K562 (cell line): ENCODE data around the gene BRPF1. TPM values are rescaled to one million over a fixed set of nuclear protein-coding genes. Genes with fewer than 3 reads are reported as not detected.

Experiments used
- BDP1 ChIP-seq: IDR thresholded peaks from 3 replicates; pipeline ENCODE4 v1.6.1; 2011; ENCODE audit not compliant: insufficient read length, insufficient read depth
- CREB1 ChIP-seq, 2 experiments: sonication (generic) in 1 of 2; formaldehyde crosslinking in 1 of 2; IDR thresholded peaks; 2 replicates each; pipeline versions ENCODE4 v1.6.1 to v1.8.0; 2012 to 2022; ENCODE audit warnings: inconsistent platforms in 1 of 2, mild to moderate bottlenecking in 1 of 2, missing genetic modification reagents in 1 of 2, moderate library complexity in 1 of 2
- ESRRB ChIP-seq: fragments of 250-450 bp; sonication (Bioruptor Pico); IDR thresholded peaks from 2 replicates; pipeline ENCODE4 v1.5.0; 2020; ENCODE audit warnings: mild to moderate bottlenecking, moderate library complexity, borderline replicate concordance
- GATAD2A ChIP-seq: fragments of 450-650 bp; IDR thresholded peaks from 2 replicates; pipeline ENCODE4 v1.6.1; 2017
- ID3 ChIP-seq, 2 experiments: fragments of 250-450 bp in 1 of 2; fragments of 450-650 bp in 1 of 2; sonication (Bioruptor Pico) in 1 of 2; IDR thresholded peaks; 2 replicates each; pipeline versions ENCODE4 v1.6.1 to v1.8.0; 2016 to 2021; ENCODE audit warnings: mild to moderate bottlenecking in 2 of 2, moderate library complexity in 2 of 2, missing compliant biosample characterization in 1 of 2, missing genetic modification characterization in 1 of 2
- IRF1 ChIP-seq: sonication (generic); formaldehyde crosslinking; IDR thresholded peaks from 2 replicates; pipeline ENCODE4 v1.8.0; 2022; ENCODE audit warnings: missing genetic modification reagents, mild to moderate bottlenecking, borderline replicate concordance
- KLF6 ChIP-seq: fragments of 250-450 bp; sonication (Bioruptor Pico); IDR thresholded peaks from 2 replicates; pipeline ENCODE4 v1.4.0; 2020; ENCODE audit warnings: mild to moderate bottlenecking, moderate library complexity, borderline replicate concordance
- MAZ ChIP-seq, 2 experiments: fragments of 450-650 bp in 1 of 2; sonication (generic) in 1 of 2; formaldehyde crosslinking; IDR thresholded peaks in 1 of 2; conservative IDR thresholded peaks in 1 of 2; 2 replicates each; pipeline versions ENCODE4 v1.4.0 to v1.5.0; 2020; ENCODE audit warnings: mild to moderate bottlenecking in 1 of 2, missing genetic modification reagents in 1 of 2
- MXI1 ChIP-seq: IDR thresholded peaks from 2 replicates; pipeline ENCODE4 v1.6.1; 2011; ENCODE audit warnings: low read depth, mild to moderate bottlenecking, improper control_type of control experiment, low read length
- NCOA1 ChIP-seq: fragments of 450-650 bp; IDR thresholded peaks from 2 replicates; pipeline ENCODE4 v1.6.1; 2016; ENCODE audit warnings: low read depth
- NFIX ChIP-seq: fragments of 250-450 bp; sonication (Bioruptor Pico); IDR thresholded peaks from 2 replicates; pipeline ENCODE4 v1.4.0; 2020; ENCODE audit warnings: low read depth, mild to moderate bottlenecking, moderate library complexity
- SMAD1 ChIP-seq: fragments of 150-350 bp; IDR thresholded peaks from 2 replicates; pipeline ENCODE4 v1.6.1; 2014; ENCODE audit warnings: low read length, low read depth; ENCODE audit not compliant: partially characterized antibody
- SUPT5H ChIP-seq: fragments of 450-650 bp; IDR thresholded peaks from 2 replicates; pipeline ENCODE4 v1.6.1; 2016
- TAF7 ChIP-seq: fragments of 450-650 bp; IDR thresholded peaks from 2 replicates; pipeline ENCODE4 v1.6.1; 2016; ENCODE audit warnings: missing genetic modification characterization, missing compliant biosample characterization
- XRCC3 ChIP-seq: fragments of 450-650 bp; IDR thresholded peaks from 2 replicates; pipeline ENCODE4 v1.6.1; 2017; ENCODE audit warnings: mild to moderate bottlenecking, moderate library complexity
- ZNF408 ChIP-seq: fragments of 250-450 bp; sonication (Bioruptor Pico); IDR thresholded peaks from 2 replicates; pipeline ENCODE4 v1.4.0; 2020; ENCODE audit warnings: low read depth, mild to moderate bottlenecking, moderate library complexity
- ZNF449 ChIP-seq: fragments of 250-450 bp; sonication (Bioruptor Pico); IDR thresholded peaks from 2 replicates; pipeline ENCODE4 v1.8.0; 2022; ENCODE audit warnings: moderate library complexity, mild to moderate bottlenecking, inconsistent platforms
- ZNF551 ChIP-seq: fragments of 250-450 bp; sonication (Bioruptor Pico); IDR thresholded peaks from 2 replicates; pipeline ENCODE4 v1.5.0; 2021; ENCODE audit warnings: mild to moderate bottlenecking, moderate library complexity
- polyA plus RNA-seq, 8 experiments: library from polyadenylated mRNA; depleted of rRNA in 4 of 8; stranded (reverse) in 5 of 8; unstranded in 3 of 8; fragments of >200 nt; fragmentation: Nextera tagmentation in 2 of 8; fragmentation: Illumina TruSeq in 1 of 8; extraction: Ambion mirVana in 2 of 8; extraction: Trizol in 1 of 8; gene quantifications; 2 replicates each; pipeline versions ENCODE4 v1.2.1 to v1.2.3, GENCODE V29; 2011 to 2014; ENCODE audit warnings: inconsistent platforms in 1 of 8, missing spikeins in 1 of 8
- total RNA-seq, 7 experiments: library from RNA; depleted of rRNA in 6 of 7; stranded (reverse); fragments of >200 nt in 6 of 7; fragmentation: Illumina TruSeq in 2 of 7; extraction: Trizol in 2 of 7; gene quantifications; 2 replicates each; pipeline versions ENCODE4 v1.2.1 to v1.2.3, GENCODE V29; 2011 to 2021; ENCODE audit warnings: low replicate concordance in 1 of 7
- TF ChIP-seq, protein P1 (sequence below): fragments of 250-450 bp; sonication (Bioruptor Pico); IDR thresholded peaks from 2 replicates; pipeline ENCODE4 v1.4.0; 2020; ENCODE audit warnings: mild to moderate bottlenecking, moderate library complexity
- TF ChIP-seq, protein P2 (sequence below): sonication (generic); formaldehyde crosslinking; IDR thresholded peaks from 2 replicates; pipeline ENCODE4 v1.8.1; 2023; ENCODE audit warnings: mild to moderate bottlenecking, missing genetic modification reagents

BRPF1 gene
- total and polyA plus RNA-seq, 9 of the 15 experiments (the other 6 are each of a cell fraction or from before 2014, with no cell fraction given): 1.1 to 40.2 (median 23.5) TPM

- TF ChIP-seq, protein P1, sequence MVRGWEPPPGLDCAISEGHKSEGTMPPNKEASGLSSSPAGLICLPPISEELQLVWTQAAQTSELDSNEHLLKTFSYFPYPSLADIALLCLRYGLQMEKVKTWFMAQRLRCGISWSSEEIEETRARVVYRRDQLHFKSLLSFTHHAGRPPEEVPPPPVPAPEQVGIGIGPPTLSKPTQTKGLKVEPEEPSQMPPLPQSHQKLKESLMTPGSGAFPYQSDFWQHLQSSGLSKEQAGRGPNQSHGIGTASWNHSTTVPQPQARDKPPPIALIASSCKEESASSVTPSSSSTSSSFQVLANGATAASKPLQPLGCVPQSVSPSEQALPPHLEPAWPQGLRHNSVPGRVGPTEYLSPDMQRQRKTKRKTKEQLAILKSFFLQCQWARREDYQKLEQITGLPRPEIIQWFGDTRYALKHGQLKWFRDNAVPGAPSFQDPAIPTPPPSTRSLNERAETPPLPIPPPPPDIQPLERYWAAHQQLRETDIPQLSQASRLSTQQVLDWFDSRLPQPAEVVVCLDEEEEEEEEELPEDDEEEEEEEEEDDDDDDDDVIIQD: no peak
- TF ChIP-seq NCOA1 (0 out of 2 replicates have a peak, but pooled peaks have one; percentile 6), NFIX (CRISPR knock-in tag) (no peak), ESRRB (CRISPR knock-in tag) (no peak), SUPT5H (peak; percentile 19), ZNF408 (CRISPR knock-in tag) (no peak), IRF1 (CRISPR knock-in tag) (no peak), SMAD1 (peak; percentile 6), XRCC3 (no peak), CREB1 (IDR thresholded peaks at IDR 0.05) (no peak), CREB1 (CRISPR knock-in tag; IDR thresholded peaks at IDR 0.05) (0 out of 2 replicates have a peak, but pooled peaks have one; percentile 34), MAZ (CRISPR knock-in tag; conservative IDR thresholded peaks at IDR 0.05 in 1 of 2, IDR thresholded peaks at IDR 0.05 in 1 of 2) (no peak), TAF7 (peak; percentile 93), KLF6 (CRISPR knock-in tag) (no peak), BDP1 (no peak), ZNF551 (CRISPR knock-in tag) (no peak), MXI1 (0 out of 2 replicates have a peak, but pooled peaks have one; percentile 6), GATAD2A (0 out of 2 replicates have a peak, but pooled peaks have one; percentile 37), ZNF449 (CRISPR knock-in tag) (no peak), ID3 (CRISPR knock-in tag; IDR thresholded peaks at IDR 0.05) (no peak), ID3 (tag; IDR thresholded peaks at IDR 0.05) (peak; percentile 23; the same call in 1 of the 2 replicates)
- TF ChIP-seq, protein P2, sequence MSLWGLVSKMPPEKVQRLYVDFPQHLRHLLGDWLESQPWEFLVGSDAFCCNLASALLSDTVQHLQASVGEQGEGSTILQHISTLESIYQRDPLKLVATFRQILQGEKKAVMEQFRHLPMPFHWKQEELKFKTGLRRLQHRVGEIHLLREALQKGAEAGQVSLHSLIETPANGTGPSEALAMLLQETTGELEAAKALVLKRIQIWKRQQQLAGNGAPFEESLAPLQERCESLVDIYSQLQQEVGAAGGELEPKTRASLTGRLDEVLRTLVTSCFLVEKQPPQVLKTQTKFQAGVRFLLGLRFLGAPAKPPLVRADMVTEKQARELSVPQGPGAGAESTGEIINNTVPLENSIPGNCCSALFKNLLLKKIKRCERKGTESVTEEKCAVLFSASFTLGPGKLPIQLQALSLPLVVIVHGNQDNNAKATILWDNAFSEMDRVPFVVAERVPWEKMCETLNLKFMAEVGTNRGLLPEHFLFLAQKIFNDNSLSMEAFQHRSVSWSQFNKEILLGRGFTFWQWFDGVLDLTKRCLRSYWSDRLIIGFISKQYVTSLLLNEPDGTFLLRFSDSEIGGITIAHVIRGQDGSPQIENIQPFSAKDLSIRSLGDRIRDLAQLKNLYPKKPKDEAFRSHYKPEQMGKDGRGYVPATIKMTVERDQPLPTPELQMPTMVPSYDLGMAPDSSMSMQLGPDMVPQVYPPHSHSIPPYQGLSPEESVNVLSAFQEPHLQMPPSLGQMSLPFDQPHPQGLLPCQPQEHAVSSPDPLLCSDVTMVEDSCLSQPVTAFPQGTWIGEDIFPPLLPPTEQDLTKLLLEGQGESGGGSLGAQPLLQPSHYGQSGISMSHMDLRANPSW (CRISPR knock-in tag): no peak
These were observed 61.7 kb downstream of the BRPF1 start (continued) for GRCh38 chr3:9793161-9793781.
